Neural cell (in vitro differentiated cells): ENCODE data around the gene PDE7B.

Experiments
- CTCF ChIP-seq: fragments of 450-650 bp; IDR thresholded peaks from 2 replicates; pipeline ENCODE4 v1.5.1; 2014; ENCODE audit warnings: antibody characterized with exemption, mild to moderate bottlenecking, moderate library complexity; ENCODE audit not compliant: poor library complexity, severe bottlenecking
- EP300 ChIP-seq: fragments of 450-650 bp; conservative IDR thresholded peaks from 2 replicates; pipeline ENCODE4 v1.6.1; 2014; ENCODE audit warnings: antibody characterized with exemption, mild to moderate bottlenecking, moderate library complexity; ENCODE audit not compliant: poor library complexity, severe bottlenecking
- EZH2 ChIP-seq: fragments of 200-600, 300-800 bp; shearing (Covaris generic), sonication (generic); IDR thresholded peaks from 2 replicates; pipeline ENCODE4 v1.6.1; 2014; ENCODE audit warnings: antibody characterized with exemption, low read length, borderline replicate concordance, mild to moderate bottlenecking; ENCODE audit not compliant: insufficient read depth, poor library complexity, severe bottlenecking
- MXI1 ChIP-seq: fragments of 450-650 bp; conservative IDR thresholded peaks from 2 replicates; pipeline ENCODE4 v1.6.1; 2014; ENCODE audit warnings: antibody characterized with exemption, mild to moderate bottlenecking; ENCODE audit not compliant: poor library complexity, severe bottlenecking
- POLR2AphosphoS5 ChIP-seq: IDR thresholded peaks from 2 replicates; pipeline ENCODE4 v1.6.1; 2012
- RAD21 ChIP-seq: fragments of 450-650 bp; conservative IDR thresholded peaks from 2 replicates; pipeline ENCODE4 v1.6.1; 2014; ENCODE audit warnings: antibody characterized with exemption, mild to moderate bottlenecking, moderate library complexity
- REST ChIP-seq: IDR thresholded peaks from 2 replicates; pipeline ENCODE4 v1.6.1; 2012; ENCODE audit warnings: borderline replicate concordance
- SMC3 ChIP-seq: fragments of 450-650 bp; conservative IDR thresholded peaks from 2 replicates; pipeline ENCODE4 v1.6.1; 2014; ENCODE audit warnings: antibody characterized with exemption, mild to moderate bottlenecking, moderate library complexity; ENCODE audit not compliant: poor library complexity
- TAF1 ChIP-seq: IDR thresholded peaks from 2 replicates; pipeline ENCODE4 v1.6.1; 2012; ENCODE audit warnings: low read depth

GRCh38 chr6:135831016-135831415 is 20.5 kb upstream of the PDE7B start:
- TF ChIP-seq EP300 = no peak
- no peak for TF ChIP-seq EZH2
- no peak for TF ChIP-seq POLR2AphosphoS5
- no peak for TF ChIP-seq REST
- TF ChIP-seq CTCF = no peak
- no peak for TF ChIP-seq SMC3
- no peak for TF ChIP-seq TAF1
- no peak for TF ChIP-seq RAD21
- TF ChIP-seq MXI1 = no peak
